Effector memory CD4-positive, alpha-beta T cell (primary cell): Measurements from ENCODE around the gene LRP6.

ENCODE experiments used
- DNase-seq, 3 donors: peaks; one replicate each; pipeline ENCODE4 v3.0.0-alpha.2; 2020
- H3K27ac ChIP-seq: 2 replicates; pipeline ENCODE4 v1.7.0; 2013; ENCODE audit warnings: mild to moderate bottlenecking, low read length, moderate library complexity; ENCODE audit not compliant: insufficient read depth, poor library complexity, severe bottlenecking
- H3K27me3 ChIP-seq: replicated peaks from 2 replicates; pipeline ENCODE4 v1.7.0; 2013; ENCODE audit warnings: mild to moderate bottlenecking, low read length; ENCODE audit not compliant: insufficient read depth, control insufficient read depth, poor library complexity, severe bottlenecking
- H3K36me3 ChIP-seq: 2 replicates; pipeline ENCODE4 v1.7.0; 2013; ENCODE audit warnings: mild to moderate bottlenecking, low read length, moderate library complexity; ENCODE audit not compliant: control insufficient read depth, insufficient read depth
- H3K4me1 ChIP-seq: 2 replicates; pipeline ENCODE4 v1.7.0; 2013; ENCODE audit warnings: low read length, mild to moderate bottlenecking; ENCODE audit not compliant: control insufficient read depth, insufficient read depth, poor library complexity, severe bottlenecking
- H3K4me3 ChIP-seq: 2 replicates; pipeline ENCODE4 v1.7.0; 2013; ENCODE audit warnings: low read length, low read depth, mild to moderate bottlenecking; ENCODE audit not compliant: insufficient read depth, poor library complexity, severe bottlenecking
- H3K9me3 ChIP-seq: 2 replicates; pipeline ENCODE4 v1.7.0; 2013; ENCODE audit warnings: mild to moderate bottlenecking, low read length, moderate library complexity; ENCODE audit not compliant: control insufficient read depth

LRP6 gene

DNA sequence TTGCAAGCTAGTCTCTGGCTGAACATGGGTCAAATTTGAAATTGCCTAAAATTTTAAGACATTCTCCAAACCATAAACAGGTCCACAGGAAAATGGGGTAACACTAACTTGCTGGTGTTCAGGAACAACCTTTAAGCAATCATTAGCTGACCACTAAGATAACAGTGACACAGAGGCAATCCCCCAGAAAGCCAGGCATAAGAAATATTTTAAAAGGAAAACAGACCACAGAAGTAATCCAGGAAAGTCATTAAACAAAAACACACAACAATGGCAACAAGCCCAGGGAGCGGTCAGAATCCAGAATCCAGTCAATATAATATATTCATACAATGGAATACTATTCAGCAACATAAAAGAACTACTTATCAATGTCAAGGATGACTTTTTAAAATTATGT lies 59.1 kb downstream of the LRP6 start:
- no peaks in the 10 kb centered on the region for H3K9me3 ChIP-seq
- no peaks in the 10 kb centered on the region for H3K4me1 ChIP-seq
- no peaks in the 10 kb centered on the region for H3K27me3 ChIP-seq
- DNase-seq = no peak
- no peak overlapping the region for H3K27ac ChIP-seq
- H3K4me3 ChIP-seq = no peak overlapping the region
- H3K36me3 ChIP-seq = no peaks in the 10 kb centered on the region

DNA sequence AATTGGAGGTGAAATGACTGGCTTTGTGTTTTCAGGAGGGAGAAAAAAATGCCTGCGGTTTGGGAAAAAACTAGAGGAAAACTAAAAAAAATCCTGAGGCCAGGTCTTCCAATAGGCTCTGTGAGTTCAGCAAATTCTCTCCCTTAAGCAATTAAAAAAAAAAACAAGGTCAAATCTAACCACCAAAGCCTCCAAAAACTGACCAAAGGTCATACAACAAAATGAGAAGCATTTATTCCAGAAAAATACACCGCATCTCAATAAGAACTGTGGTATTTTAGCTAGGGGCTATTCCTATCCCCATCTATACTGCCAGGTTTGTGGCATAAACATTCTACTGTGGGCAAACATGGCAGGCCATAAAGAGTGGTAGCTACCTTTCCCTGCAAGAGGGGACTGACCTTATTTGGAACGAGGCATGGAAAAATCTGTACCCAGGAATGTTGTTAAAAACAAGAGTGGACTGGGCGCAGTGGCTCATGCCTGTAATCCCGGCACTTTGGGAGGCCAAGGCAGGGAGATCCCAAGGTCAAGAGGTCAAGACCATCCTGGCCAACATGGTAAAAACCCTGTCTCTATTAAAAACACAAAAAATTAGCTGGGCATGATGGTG lies 60.0 kb downstream of the LRP6 start:
- H3K4me3 ChIP-seq = no peak overlapping the region
- H3K4me1 ChIP-seq = no peaks in the 10 kb centered on the region
- no peaks in the 10 kb centered on the region for H3K27me3 ChIP-seq
- DNase-seq = no peak
- no peaks in the 10 kb centered on the region for H3K36me3 ChIP-seq
- no peaks in the 10 kb centered on the region for H3K9me3 ChIP-seq
- no peak overlapping the region for H3K27ac ChIP-seq

DNA sequence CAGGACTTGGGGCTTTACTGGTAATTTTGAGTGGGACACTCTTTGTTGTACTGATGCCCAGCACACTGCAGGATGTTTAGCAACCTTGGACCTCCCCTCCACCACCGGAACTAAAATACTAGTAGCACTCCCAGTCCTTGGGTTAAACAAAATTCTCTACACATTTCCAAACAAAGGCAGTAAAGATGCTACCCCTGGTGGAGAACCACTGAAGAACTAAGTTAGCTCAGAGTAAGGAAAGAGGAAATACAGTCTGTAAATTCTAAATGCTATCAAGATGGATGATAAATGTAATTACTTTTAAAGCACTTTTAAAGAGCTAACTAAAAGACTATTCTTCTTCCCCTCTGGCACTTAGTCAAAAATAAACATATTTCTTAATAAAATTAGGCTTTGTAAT lies 64.1 kb downstream of the LRP6 start:
- no peak for DNase-seq
- H3K9me3 ChIP-seq = no peaks in the 10 kb centered on the region
- H3K36me3 ChIP-seq = no peaks in the 10 kb centered on the region
- no peak overlapping the region for H3K27ac ChIP-seq
- no peaks in the 10 kb centered on the region for H3K4me1 ChIP-seq
- no peak overlapping the region for H3K4me3 ChIP-seq
- no peaks in the 10 kb centered on the region for H3K27me3 ChIP-seq

DNA sequence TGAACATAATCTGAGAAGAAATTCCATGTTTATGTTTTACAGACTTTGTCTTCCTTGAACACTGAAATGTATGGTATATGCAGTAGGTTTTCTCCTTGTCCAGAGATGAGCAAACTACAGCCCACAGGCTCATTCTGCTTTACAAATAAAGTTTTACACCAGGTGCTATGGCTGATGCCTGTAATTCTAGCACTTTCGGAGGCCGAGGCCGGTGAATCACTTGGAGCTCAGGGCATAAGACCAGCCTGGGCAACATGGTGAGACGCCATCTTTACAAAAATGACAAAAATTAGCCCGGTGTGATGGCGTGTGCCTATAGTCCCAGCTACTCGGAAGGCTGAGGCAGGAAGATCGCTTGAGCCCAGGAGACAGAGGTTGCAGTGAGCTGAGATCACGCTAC lies 64.7 kb downstream of the LRP6 start:
- Histone ChIP-seq H3K36me3 (no peaks in the 10 kb centered on the region), H3K9me3 (no peaks in the 10 kb centered on the region), H3K27me3 (no peaks in the 10 kb centered on the region), H3K4me3 (no peak overlapping the region), H3K4me1 (no peaks in the 10 kb centered on the region), H3K27ac (no peak overlapping the region)
- no peak for DNase-seq

DNA sequence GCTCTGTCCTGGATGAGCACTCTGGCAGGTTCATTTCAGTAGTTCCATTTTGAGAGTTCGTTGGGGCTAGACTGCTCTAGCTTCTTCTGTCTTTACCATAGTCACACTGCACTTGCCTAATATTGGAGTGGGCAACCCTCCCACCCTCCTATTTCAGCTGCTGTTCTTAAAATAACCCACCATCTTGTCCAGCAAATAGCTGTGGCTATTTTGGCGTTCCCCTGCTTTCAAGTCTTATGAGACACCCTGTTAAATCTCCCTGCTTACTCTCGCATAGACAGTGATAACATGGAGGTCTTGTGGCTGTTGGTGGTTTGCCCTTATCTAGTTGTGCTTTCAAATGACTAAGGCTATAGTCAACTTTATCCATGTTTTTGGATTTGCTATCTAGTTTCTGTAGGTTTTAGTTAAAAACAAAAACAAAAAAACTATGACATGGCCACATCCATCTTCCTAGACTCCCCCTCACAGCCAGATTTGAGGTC lies 65.5 kb downstream of the LRP6 start:
- no peak overlapping the region for H3K27ac ChIP-seq
- no peak overlapping the region for H3K4me3 ChIP-seq
- H3K36me3 ChIP-seq = no peaks in the 10 kb centered on the region
- no peaks in the 10 kb centered on the region for H3K27me3 ChIP-seq
- DNase-seq = no peak
- H3K9me3 ChIP-seq = no peaks in the 10 kb centered on the region
- H3K4me1 ChIP-seq = no peaks in the 10 kb centered on the region

DNA sequence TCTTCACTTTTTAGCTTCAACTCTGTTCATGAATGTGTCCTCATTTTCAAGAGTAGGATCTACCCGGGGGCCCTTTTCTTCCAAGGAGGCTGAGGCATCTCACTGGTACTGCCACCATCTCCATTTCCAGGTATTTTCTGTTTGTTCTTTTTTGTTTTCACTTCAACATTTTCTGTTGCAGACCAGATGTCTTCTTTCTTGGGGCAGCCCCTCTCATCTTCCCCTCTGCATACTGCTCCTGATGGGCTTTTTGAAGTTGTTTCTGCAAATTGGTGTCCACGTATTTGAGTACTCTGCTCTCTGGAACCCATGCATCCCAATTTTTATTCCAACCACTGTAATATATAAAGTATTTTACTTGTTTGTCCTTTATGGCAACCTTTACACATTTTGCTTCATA lies 66.5 kb downstream of the LRP6 start:
- no peak for DNase-seq
- H3K9me3 ChIP-seq = no peaks in the 10 kb centered on the region
- H3K27me3 ChIP-seq = no peaks in the 10 kb centered on the region
- H3K4me3 ChIP-seq = no peak overlapping the region
- H3K27ac ChIP-seq = no peak overlapping the region
- no peaks in the 10 kb centered on the region for H3K36me3 ChIP-seq
- H3K4me1 ChIP-seq = no peaks in the 10 kb centered on the region

DNA sequence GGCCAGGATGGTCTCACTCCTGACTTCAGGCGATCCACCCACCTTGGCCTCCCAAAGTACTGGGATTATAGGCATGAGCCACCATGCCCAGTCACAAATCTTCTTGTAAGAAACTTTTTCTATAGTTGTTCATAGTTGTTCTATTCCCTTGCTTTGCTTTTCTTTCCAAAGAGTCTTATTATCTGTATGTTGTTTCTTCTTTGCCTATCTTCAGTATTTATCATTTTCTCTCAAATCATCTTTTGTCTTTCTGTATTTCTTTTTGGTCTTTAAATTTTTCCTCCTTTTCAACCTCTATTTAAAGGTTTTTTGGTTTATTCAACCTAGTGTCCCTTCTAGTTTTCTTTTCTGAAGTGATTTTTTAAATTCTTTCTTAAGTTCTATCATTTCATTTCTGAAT lies 68.7 kb downstream of the LRP6 start:
- H3K27ac ChIP-seq = no peak overlapping the region
- no peaks in the 10 kb centered on the region for H3K4me1 ChIP-seq
- no peaks in the 10 kb centered on the region for H3K9me3 ChIP-seq
- no peaks in the 10 kb centered on the region for H3K27me3 ChIP-seq
- no peak overlapping the region for H3K4me3 ChIP-seq
- no peaks in the 10 kb centered on the region for H3K36me3 ChIP-seq
- DNase-seq = no peak

DNA sequence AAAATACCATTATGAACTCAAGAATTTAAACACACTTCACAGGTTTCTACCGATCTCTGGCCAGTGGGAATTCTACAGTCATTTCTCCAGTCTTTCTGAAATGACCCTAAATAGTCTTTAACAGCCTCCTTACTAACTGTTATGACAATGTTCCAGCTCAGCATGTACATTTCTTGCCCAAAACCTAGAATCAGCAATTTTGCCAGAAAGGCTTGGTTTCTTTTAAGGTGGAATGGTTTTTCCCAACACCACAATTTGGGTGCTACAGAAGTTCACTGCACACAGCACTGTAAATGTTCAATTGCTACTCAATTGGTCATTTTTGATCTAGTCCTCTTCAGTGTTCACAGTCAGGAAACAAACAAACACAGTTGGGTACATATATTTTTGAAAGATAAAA lies 69.7 kb downstream of the LRP6 start:
- no peak overlapping the region for H3K27ac ChIP-seq
- DNase-seq = no peak
- no peak overlapping the region for H3K4me3 ChIP-seq
- H3K9me3 ChIP-seq = no peaks in the 10 kb centered on the region
- H3K27me3 ChIP-seq = no peaks in the 10 kb centered on the region
- no peaks in the 10 kb centered on the region for H3K36me3 ChIP-seq
- no peaks in the 10 kb centered on the region for H3K4me1 ChIP-seq

DNA sequence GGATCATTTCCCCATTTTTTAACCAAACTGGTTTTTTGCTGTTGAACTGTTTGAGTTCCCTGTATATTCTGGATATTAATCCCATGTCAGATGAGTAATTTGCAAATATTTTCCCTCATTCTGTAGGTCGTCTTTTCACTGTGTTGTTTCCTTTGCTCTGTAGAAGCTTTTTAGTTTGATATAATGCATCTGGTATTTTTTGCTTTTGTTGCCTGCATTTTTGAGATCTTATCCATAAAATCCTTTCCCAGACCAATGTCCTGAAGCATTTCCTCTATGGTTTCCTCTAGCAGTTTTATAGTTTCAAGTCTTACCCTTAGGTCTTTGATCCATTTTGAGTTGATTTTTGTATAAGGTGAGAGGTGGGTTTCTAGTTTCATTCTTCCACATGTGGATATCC lies 71.3 kb downstream of the LRP6 start:
- H3K9me3 ChIP-seq = no peaks in the 10 kb centered on the region
- H3K27me3 ChIP-seq = no peaks in the 10 kb centered on the region
- no peak for DNase-seq
- H3K4me3 ChIP-seq = no peak overlapping the region
- no peak overlapping the region for H3K27ac ChIP-seq
- H3K36me3 ChIP-seq = no peaks in the 10 kb centered on the region
- no peaks in the 10 kb centered on the region for H3K4me1 ChIP-seq

DNA sequence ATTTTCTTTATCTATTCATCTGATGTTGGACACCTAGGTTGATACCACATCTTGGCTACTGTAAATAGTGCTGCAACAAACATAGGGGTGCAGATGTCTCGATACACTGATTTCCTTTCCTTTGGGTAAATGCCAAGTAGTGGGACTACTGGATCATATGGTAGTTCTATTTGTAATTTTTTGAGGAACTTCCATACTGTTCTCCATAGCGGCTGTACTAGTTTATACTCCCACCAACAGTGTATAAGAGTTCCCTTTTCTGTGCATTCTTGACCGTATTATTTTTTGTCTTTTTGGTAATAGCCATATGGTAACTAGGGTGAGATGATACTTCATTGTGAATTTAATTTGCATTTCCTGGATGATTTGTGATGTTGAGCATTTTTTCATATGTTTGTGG lies 71.8 kb downstream of the LRP6 start:
- H3K36me3 ChIP-seq = no peaks in the 10 kb centered on the region
- H3K27me3 ChIP-seq = no peaks in the 10 kb centered on the region
- H3K4me3 ChIP-seq = no peak overlapping the region
- H3K27ac ChIP-seq = no peak overlapping the region
- H3K9me3 ChIP-seq = no peaks in the 10 kb centered on the region
- no peaks in the 10 kb centered on the region for H3K4me1 ChIP-seq
- DNase-seq = no peak
